Mesendoderm (in vitro differentiated cells): ENCODE measurements around the gene CENPC.

Experiments
- DNase-seq: peaks from one replicate; pipeline ENCODE4 v3.0.0; 2013
- H2AK5ac ChIP-seq: 2 replicates; pipeline ENCODE4 v1.6.1; 2013; ENCODE audit warnings: low read length, inconsistent platforms
- H2BK120ac ChIP-seq: 2 replicates; pipeline ENCODE4 v1.6.1; 2013; ENCODE audit warnings: low read depth, mild to moderate bottlenecking, low read length, moderate library complexity, mixed read lengths
- H2BK15ac ChIP-seq: replicated peaks from 2 replicates; pipeline ENCODE4 v1.6.1; 2013; ENCODE audit warnings: low read depth, mild to moderate bottlenecking, moderate library complexity
- H2BK5ac ChIP-seq: 2 replicates; pipeline ENCODE4 v1.6.1; 2013; ENCODE audit warnings: low read length, inconsistent platforms
- H3K18ac ChIP-seq: 2 replicates; pipeline ENCODE4 v1.6.1; 2013; ENCODE audit warnings: mild to moderate bottlenecking, low read length, mixed read lengths
- H3K23ac ChIP-seq: one replicate; pipeline ENCODE4 v1.6.1; 2013; ENCODE audit warnings: low read length
- H3K27ac ChIP-seq: 2 replicates; pipeline ENCODE4 v1.5.1; 2013; ENCODE audit warnings: low read depth, mild to moderate bottlenecking, inconsistent platforms, low read length, moderate library complexity
- H3K27me3 ChIP-seq: 2 replicates; pipeline ENCODE4 v1.6.1; 2013; ENCODE audit warnings: low read length, control low read depth, mild to moderate bottlenecking, inconsistent platforms; ENCODE audit not compliant: insufficient read depth, poor library complexity
- H3K36me3 ChIP-seq: 2 replicates; pipeline ENCODE4 v1.6.1; 2013; ENCODE audit warnings: low read length, inconsistent platforms; ENCODE audit not compliant: control insufficient read depth, insufficient read depth
- H3K4ac ChIP-seq: one replicate; pipeline ENCODE4 v1.6.1; 2013; ENCODE audit warnings: low read depth, mild to moderate bottlenecking, low read length, moderate library complexity
- H3K4me1 ChIP-seq: 2 replicates; pipeline ENCODE4 v1.6.1; 2013; ENCODE audit warnings: low read depth, low read length, inconsistent platforms; ENCODE audit not compliant: control insufficient read depth
- H3K4me2 ChIP-seq: 2 replicates; pipeline ENCODE4 v1.6.1; 2013; ENCODE audit warnings: low read length
- H3K4me3 ChIP-seq: 2 replicates; pipeline ENCODE4 v1.5.1; 2013; ENCODE audit warnings: mild to moderate bottlenecking, low read length
- H3K56ac ChIP-seq: one replicate; pipeline ENCODE4 v1.6.1; 2013; ENCODE audit warnings: low read length
- H3K79me1 ChIP-seq: 2 replicates; pipeline ENCODE4 v1.6.1; 2013; ENCODE audit warnings: low read length, inconsistent platforms
- H3K79me2 ChIP-seq: 2 replicates; pipeline ENCODE4 v1.6.1; 2013; ENCODE audit warnings: mild to moderate bottlenecking, low read length; ENCODE audit not compliant: control insufficient read depth, insufficient read depth
- H3K9ac ChIP-seq: 2 replicates; pipeline ENCODE4 v1.6.1; 2013; ENCODE audit warnings: low read length, inconsistent platforms
- H4K5ac ChIP-seq: one replicate; pipeline ENCODE4 v1.6.1; 2013; ENCODE audit warnings: low read length
- H4K8ac ChIP-seq: one replicate; pipeline ENCODE4 v1.6.1; 2013; ENCODE audit warnings: low read depth, mild to moderate bottlenecking, control low read depth, low read length, moderate library complexity
- WGBS: extraction: QIAGEN DNeasy Blood & Tissue Kit; methylation state at CpG from one replicate; pipeline ENCODE4 v1.1.7; 2013; ENCODE audit warnings: low lambda C conversion rate, missing lambda C conversion rate; ENCODE audit not compliant: insufficient coverage; ENCODE audit errors: extremely low coverage; 5-methylcytosine and 5-hydroxymethylcytosine counted together

Gene CENPC

GRCh38 chr4:67466751-67467150, 78.6 kb downstream of the CENPC start:
- no peak overlapping the region for H3K27ac ChIP-seq
- no peak overlapping the region for H4K5ac ChIP-seq
- H4K8ac ChIP-seq, result no peak overlapping the region
- H3K4ac ChIP-seq, result no peak overlapping the region
- H3K36me3 ChIP-seq, result no peaks in the 10 kb centered on the region
- H3K79me1 ChIP-seq, result no peaks in the 10 kb centered on the region
- DNase-seq, result no peak
- no peak overlapping the region for H2AK5ac ChIP-seq
- no peaks in the 10 kb centered on the region for H3K79me2 ChIP-seq
- H3K4me1 ChIP-seq, result no peaks in the 10 kb centered on the region
- H3K4me3 ChIP-seq, result no peak overlapping the region
- H2BK5ac ChIP-seq, result no peak overlapping the region
- no peak overlapping the region for H3K9ac ChIP-seq
- H3K4me2 ChIP-seq, result no peak overlapping the region
- H3K23ac ChIP-seq, result no peak overlapping the region
- H3K27me3 ChIP-seq, result no peaks in the 10 kb centered on the region
- no peak overlapping the region for H3K18ac ChIP-seq
- H2BK15ac ChIP-seq, result no peak overlapping the region
- H2BK120ac ChIP-seq, result no peak overlapping the region
- no CpG with 5 or more reads among the region's 3 CpGs for WGBS
- H3K56ac ChIP-seq, result no peak overlapping the region

DNA sequence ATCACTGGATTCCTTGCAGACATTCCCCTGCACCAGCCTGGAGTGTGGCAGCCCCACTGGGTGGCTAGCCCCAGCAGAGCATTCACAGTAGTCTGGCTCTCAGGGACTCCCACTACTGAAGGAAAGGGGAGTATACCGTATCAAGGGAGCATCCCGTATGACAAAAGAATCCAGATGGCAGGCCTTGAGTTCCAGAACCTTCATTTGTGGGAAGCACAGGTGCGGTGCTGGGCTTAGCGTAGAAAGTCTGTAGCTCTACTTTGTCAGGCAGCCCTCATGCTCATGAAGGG, 79.6 kb downstream of the CENPC start:
- Histone ChIP-seq H3K27me3 (no peaks in the 10 kb centered on the region), H3K56ac (no peak overlapping the region), H4K5ac (no peak overlapping the region), H3K18ac (no peak overlapping the region), H2AK5ac (no peak overlapping the region), H4K8ac (no peak overlapping the region), H3K79me1 (no peaks in the 10 kb centered on the region), H3K36me3 (no peaks in the 10 kb centered on the region), H3K4me2 (no peak overlapping the region), H3K9ac (no peak overlapping the region), H3K4ac (no peak overlapping the region), H3K27ac (no peak overlapping the region), H3K79me2 (no peaks in the 10 kb centered on the region), H2BK5ac (no peak overlapping the region), H3K23ac (no peak overlapping the region), H2BK15ac (no peak overlapping the region), H3K4me3 (no peak overlapping the region), H2BK120ac (no peak overlapping the region), H3K4me1 (no peaks in the 10 kb centered on the region)
- WGBS, result no CpG with 5 or more reads among the region's 4 CpGs
- no peak for DNase-seq

DNA sequence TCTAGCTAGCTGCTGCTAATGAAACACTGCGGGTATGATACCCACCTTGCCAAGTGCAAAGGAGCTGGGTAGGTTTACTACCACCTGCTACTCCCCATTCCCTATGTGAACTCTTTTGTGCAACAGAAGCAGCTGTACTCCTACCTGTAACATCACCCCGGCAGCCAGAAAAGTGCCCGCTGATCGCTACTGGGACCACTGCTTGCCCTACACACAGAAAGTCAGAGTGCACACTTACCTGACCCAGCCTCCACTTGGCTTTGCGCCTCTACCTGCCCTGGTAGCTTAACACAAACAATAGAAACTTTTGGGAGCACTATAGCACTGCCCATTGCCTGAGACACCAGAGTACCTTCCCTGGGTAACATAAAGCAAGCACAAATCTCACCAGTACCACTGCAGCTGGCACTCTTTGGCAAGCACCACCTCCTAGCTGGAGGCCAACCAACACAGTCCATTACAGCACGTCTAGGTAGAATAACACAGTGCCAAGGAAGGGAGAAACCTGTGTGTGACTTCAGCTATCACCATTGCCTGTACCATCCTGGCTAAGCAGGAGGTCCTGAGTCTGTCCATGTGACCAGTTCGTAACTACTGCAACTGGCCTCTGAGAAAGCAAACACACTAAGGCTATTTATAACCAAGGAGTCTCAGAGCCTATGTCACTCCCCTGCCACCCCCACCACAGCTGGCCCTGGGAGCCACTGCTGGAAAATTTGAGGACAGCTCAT, 80.1 kb downstream of the CENPC start:
- no peak for DNase-seq

DNA sequence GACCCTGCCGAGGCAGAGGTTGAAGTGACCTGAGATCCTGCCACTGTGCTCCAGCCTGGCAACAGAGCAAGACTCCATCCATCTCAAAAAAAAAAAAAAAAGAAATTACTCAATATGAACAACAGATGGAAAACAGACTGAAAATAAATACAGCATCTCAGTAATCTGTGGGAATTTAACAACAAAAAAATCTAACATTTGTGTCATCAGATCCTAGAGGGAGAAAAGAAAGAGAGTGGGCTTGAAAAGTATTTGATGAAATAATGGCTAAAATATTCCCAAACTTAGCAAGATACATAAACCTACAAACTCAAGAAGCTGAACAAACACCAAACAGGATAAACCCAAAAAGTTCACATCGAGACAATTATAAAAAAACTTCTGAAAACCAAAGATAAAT, 84.7 kb downstream of the CENPC start:
- DNase-seq, result no peak
- no peak overlapping the region for H3K9ac ChIP-seq
- no CpG with 5 or more reads among the region's 2 CpGs for WGBS
- H3K27ac ChIP-seq, result no peak overlapping the region
- H3K79me2 ChIP-seq, result no peaks in the 10 kb centered on the region
- no peak overlapping the region for H3K23ac ChIP-seq
- no peak overlapping the region for H4K5ac ChIP-seq
- no peak overlapping the region for H2BK120ac ChIP-seq
- no peaks in the 10 kb centered on the region for H3K4me1 ChIP-seq
- H3K56ac ChIP-seq, result no peak overlapping the region
- no peak overlapping the region for H4K8ac ChIP-seq
- no peaks in the 10 kb centered on the region for H3K79me1 ChIP-seq
- H2BK5ac ChIP-seq, result no peak overlapping the region
- H3K18ac ChIP-seq, result no peak overlapping the region
- no peak overlapping the region for H2AK5ac ChIP-seq
- H3K36me3 ChIP-seq, result no peaks in the 10 kb centered on the region
- H2BK15ac ChIP-seq, result no peak overlapping the region
- no peak overlapping the region for H3K4me3 ChIP-seq
- H3K4me2 ChIP-seq, result no peak overlapping the region
- H3K4ac ChIP-seq, result no peak overlapping the region
- no peaks in the 10 kb centered on the region for H3K27me3 ChIP-seq

More for the DNA sequence above, 80.1 kb downstream of the CENPC start:
- Histone ChIP-seq H2AK5ac (no peak overlapping the region), H3K18ac (no peak overlapping the region), H3K4me1 (no peaks in the 10 kb centered on the region), H3K36me3 (no peaks in the 10 kb centered on the region), H3K56ac (no peak overlapping the region), H2BK120ac (no peak overlapping the region), H3K79me2 (no peaks in the 10 kb centered on the region), H2BK15ac (no peak overlapping the region), H3K4me2 (no peak overlapping the region), H3K27me3 (no peaks in the 10 kb centered on the region), H3K4ac (no peak overlapping the region), H3K9ac (no peak overlapping the region), H2BK5ac (no peak overlapping the region), H3K27ac (no peak overlapping the region), H4K8ac (no peak overlapping the region), H3K79me1 (no peaks in the 10 kb centered on the region), H3K23ac (no peak overlapping the region), H3K4me3 (no peak overlapping the region), H4K5ac (no peak overlapping the region)
- no CpG with 5 or more reads among the region's 7 CpGs for WGBS

- H2BK5ac ChIP-seq, result no peak overlapping the region
- no peaks in the 10 kb centered on the region for H3K79me1 ChIP-seq
- H3K4me3 ChIP-seq, result no peak overlapping the region
- no peak overlapping the region for H3K18ac ChIP-seq
- no peak overlapping the region for H4K8ac ChIP-seq
- no peaks in the 10 kb centered on the region for H3K36me3 ChIP-seq
- H4K5ac ChIP-seq, result no peak overlapping the region
- no peak overlapping the region for H3K27ac ChIP-seq
- H2BK15ac ChIP-seq, result no peak overlapping the region
- no peak overlapping the region for H3K56ac ChIP-seq
- H3K4ac ChIP-seq, result no peak overlapping the region
- no peaks in the 10 kb centered on the region for H3K4me1 ChIP-seq
- H3K79me2 ChIP-seq, result no peaks in the 10 kb centered on the region
- no peak overlapping the region for H3K9ac ChIP-seq
- H3K27me3 ChIP-seq, result no peaks in the 10 kb centered on the region
- no peak overlapping the region for H2BK120ac ChIP-seq
- H2AK5ac ChIP-seq, result no peak overlapping the region
- peak; percentile 22 for DNase-seq
- no peak overlapping the region for H3K4me2 ChIP-seq
- no peak overlapping the region for H3K23ac ChIP-seq
- WGBS, result no CpG with 5 or more reads among the region's 3 CpGs
Measured at GRCh38 chr4:67459164-67459563, 86.1 kb downstream of the CENPC start.

- H3K4me1 ChIP-seq, result no peaks in the 10 kb centered on the region
- H2BK120ac ChIP-seq, result no peak overlapping the region
- no peaks in the 10 kb centered on the region for H3K79me2 ChIP-seq
- H3K18ac ChIP-seq, result no peak overlapping the region
- no CpG with 5 or more reads among the region's 5 CpGs for WGBS
- H3K79me1 ChIP-seq, result no peaks in the 10 kb centered on the region
- no peak overlapping the region for H3K4me3 ChIP-seq
- H4K8ac ChIP-seq, result no peak overlapping the region
- H2BK5ac ChIP-seq, result no peak overlapping the region
- no peaks in the 10 kb centered on the region for H3K36me3 ChIP-seq
- H3K27me3 ChIP-seq, result no peaks in the 10 kb centered on the region
- no peak overlapping the region for H4K5ac ChIP-seq
- H3K23ac ChIP-seq, result no peak overlapping the region
- H3K27ac ChIP-seq, result no peak overlapping the region
- peak; percentile 66 for DNase-seq
- no peak overlapping the region for H2AK5ac ChIP-seq
- H3K4me2 ChIP-seq, result no peak overlapping the region
- no peak overlapping the region for H2BK15ac ChIP-seq
- no peak overlapping the region for H3K9ac ChIP-seq
- H3K4ac ChIP-seq, result no peak overlapping the region
- H3K56ac ChIP-seq, result no peak overlapping the region
Measured at GRCh38 chr4:67456577-67457196, 88.6 kb downstream of the CENPC start.
